GM19023 (cell line): ENCODE data around the gene CXorf49B.
"Not testable (repeated sequence)": the region's sequence is repeated elsewhere in the genome, so short reads cannot be mapped to it uniquely, and the experiment has no call there.

ENCODE experiments used
- ATAC-seq: cut with Tn5 transposase; IDR thresholded peaks from one replicate; pipeline ENCODE4 v1.9.1; 2021; ENCODE audit warnings: mild to moderate bottlenecking, moderate library complexity; ENCODE audit not compliant: unreplicated experiment

CXorf49B gene

GRCh38 chrX:71763049-71763448, at the start of gene CXorf49B:
TSS of gene CXorf49B (plus strand) at chrX:71763349. CDS start at chrX:71763424, 75 bp downstream.
- not testable (repeated sequence) for ATAC-seq

- ATAC-seq, result not testable (repeated sequence)
These were observed 49.1 kb upstream of the CXorf49B start for GRCh38 chrX:71714064-71714463.

GRCh38 chrX:71715551-71715950, 47.6 kb upstream of the CXorf49B start:
- ATAC-seq, result not testable (repeated sequence)

- not testable (repeated sequence) for ATAC-seq
These were observed 46.8 kb upstream of the CXorf49B start for GRCh38 chrX:71716323-71716722.

- ATAC-seq, result not testable (repeated sequence)
These were observed 45.0 kb upstream of the CXorf49B start, which contains the start of gene CXorf49 for GRCh38 chrX:71718185-71718584. TSS of gene CXorf49 (minus strand) at chrX:71718285. CDS start at chrX:71718151, 134 bp downstream.

GRCh38 chrX:71719195-71719594, 44.0 kb upstream of the CXorf49B start:
- not testable (repeated sequence) for ATAC-seq

- ATAC-seq, result not testable (repeated sequence)
These were observed 42.8 kb upstream of the CXorf49B start for GRCh38 chrX:71720289-71720886.

GRCh38 chrX:71760688-71761281, 2.4 kb upstream of the CXorf49B start:
- ATAC-seq, result not testable (repeated sequence)

- ATAC-seq, result not testable (repeated sequence)
These were observed 1.7 kb downstream of the CXorf49B start for GRCh38 chrX:71764832-71765231.

- ATAC-seq, result not testable (repeated sequence)
These were observed 2.5 kb downstream of the CXorf49B start for GRCh38 chrX:71765613-71766012.

- ATAC-seq, result not testable (repeated sequence)
These were observed 4.0 kb downstream of the CXorf49B start for GRCh38 chrX:71767134-71767533.

GRCh38 chrX:71778322-71778721, 15.2 kb downstream of the CXorf49B start:
- not testable (repeated sequence) for ATAC-seq

GRCh38 chrX:71782225-71782949, 19.2 kb downstream of the CXorf49B start:
- not testable (repeated sequence) for ATAC-seq

GRCh38 chrX:71782950-71783299, 19.8 kb downstream of the CXorf49B start:
- ATAC-seq, result not testable (repeated sequence)

GRCh38 chrX:71783569-71784347, 20.6 kb downstream of the CXorf49B start:
- not testable (repeated sequence) for ATAC-seq

GRCh38 chrX:71784348-71784983, 21.3 kb downstream of the CXorf49B start:
- not testable (repeated sequence) for ATAC-seq

GRCh38 chrX:71806450-71806849, 43.3 kb downstream of the CXorf49B start:
- not testable (repeated sequence) for ATAC-seq

- ATAC-seq, result no peak
These were observed 46.7 kb downstream of the CXorf49B start for GRCh38 chrX:71809886-71810285.

- ATAC-seq, result no peak
These were observed 51.2 kb downstream of the CXorf49B start for GRCh38 chrX:71814123-71814912.
